Naive thymus-derived CD4-positive, alpha-beta T cell (primary cell): ENCODE measurements around the gene WDR70. TPM values are rescaled to one million over a fixed set of nuclear protein-coding genes. Genes with fewer than 3 reads are reported as not detected.

Experiments
- polyA plus RNA-seq, 2 donors: library from polyadenylated mRNA; unstranded; fragments of 300-500 nt; fragmentation: Illumina TruSeq; gene quantifications; one replicate each; pipeline ENCODE4 v1.2.3, GENCODE V29; 2021
- total RNA-seq, 6 experiments: library from RNA in 5 of 6; stranded (reverse) in 5 of 6; gene quantifications; 1 replicate in 5 of 6; 2 replicates in 1 of 6; pipeline ENCODE4 v1.2.3 and lab custom pipeline; 2021 to 2026

The WDR70 gene
- total and polyA plus RNA-seq, 7 experiments from 2014 or later = 17.7 to 41.4 (median 38.8) TPM

Other genes with a start within 250 kb of the WDR70 start
- gene CPLANE1, start 129.9 kb upstream of the WDR70 start, total RNA-seq = 10 to 100 TPM in 3 of 5 experiments, 1 to 10 TPM in 2; 8.0 to 14.7 (median 10.4) TPM
- gene CPLANE1, start 129.9 kb upstream of the WDR70 start, polyA plus RNA-seq = 1 to 10 TPM; 1.1 to 1.4 TPM
- gene NUP155, start 8.2 kb upstream of the WDR70 start, total RNA-seq = 10 to 100 TPM; 21.3 to 51.2 (median 26.4) TPM
- 10 to 100 TPM; 18.7 to 24.6 TPM for gene NUP155, start 8.2 kb upstream of the WDR70 start, polyA plus RNA-seq